Measurements from ENCODE around the gene UCK2. TPM values are rescaled to one million over a fixed set of nuclear protein-coding genes. Genes with fewer than 3 reads are reported as not detected.

UCK2 gene
- total and polyA plus RNA-seq, 2 donors (not counting 3 experiments of a cell fraction or from before 2014, with no cell fraction given): 62.3 to 74.7 TPM

DNA sequence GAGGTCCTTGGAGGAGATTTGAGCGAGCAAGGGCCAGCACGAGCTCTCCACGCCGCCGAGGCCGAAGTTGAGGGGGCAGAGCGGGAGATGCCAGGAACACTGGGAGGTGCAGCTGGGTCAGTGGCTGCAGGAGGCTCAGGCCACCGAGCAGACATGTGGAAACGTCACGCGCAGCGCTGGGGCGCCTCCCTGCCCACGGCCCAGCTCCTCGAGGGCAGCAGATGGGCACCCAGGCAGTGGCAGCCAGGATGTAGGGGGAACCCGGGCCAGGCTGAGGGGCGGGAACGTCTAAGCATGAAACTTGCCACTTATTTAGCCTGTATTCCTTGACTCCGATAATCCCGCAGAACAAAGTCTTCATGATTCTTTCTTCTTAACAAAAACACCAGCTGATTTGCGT lies 114.1 kb downstream of the UCK2 start:
- Histone ChIP-seq H3K79me2 (ENCODE audit: control insufficient read depth, insufficient read depth, low read length) (no peaks in the 10 kb centered on the region), H3K9me3 (replicated peaks; ENCODE audit: control insufficient read depth, insufficient read depth, low read length) (no peaks in the 10 kb centered on the region), H3K36me3 (ENCODE audit: control insufficient read depth in 2 of 2, extremely low read depth in 1 of 2, insufficient read depth in 2 of 2, low read length in 2 of 2) (no peaks in the 10 kb centered on the region), H3K27me3 (ENCODE audit: control insufficient read depth in 2 of 2, insufficient read depth in 2 of 2, low read length in 2 of 2) (no peaks in the 10 kb centered on the region), H3K4me2 (ENCODE audit: insufficient read depth, low read length) (no peak overlapping the region), H3K9me1 (replicated peaks; ENCODE audit: control insufficient read depth, extremely low read depth, insufficient read depth, low read length) (no peaks in the 10 kb centered on the region), H3K9ac (replicated peaks; ENCODE audit: extremely low read depth, insufficient read depth, low read length) (no peak overlapping the region), H2AFZ (ENCODE audit: low read depth, low read length) (no peak overlapping the region), H3K27ac (ENCODE audit: insufficient read depth, low read depth, low read length) (no peak overlapping the region), H3K4me1 (ENCODE audit: control insufficient read depth, extremely low read depth, insufficient read depth, low read length) (no peaks in the 10 kb centered on the region), H4K20me1 (replicated peaks; ENCODE audit: control insufficient read depth, extremely low read depth, insufficient read depth, low read length) (no peaks in the 10 kb centered on the region), H3K4me3 (replicated peaks in 1 of 3; ENCODE audit: insufficient read depth in 1 of 3, low read depth in 1 of 3, low read length in 3 of 3) (no peak overlapping the region)
- dilution Hi-C loops (cut with MboI; ENCODE audit: extremely low pct_ligation_motif_present, low sequenced_read_pairs): no loop called here
- POLR2A ChIA-PET: no interaction called here
- intact Hi-C loops (cut with micrococcal nuclease): no loop called here
- TF ChIP-seq, protein P1, sequence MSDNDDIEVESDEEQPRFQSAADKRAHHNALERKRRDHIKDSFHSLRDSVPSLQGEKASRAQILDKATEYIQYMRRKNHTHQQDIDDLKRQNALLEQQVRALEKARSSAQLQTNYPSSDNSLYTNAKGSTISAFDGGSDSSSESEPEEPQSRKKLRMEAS (IDR thresholded peaks at IDR 0.05; ENCODE audit: insufficient read depth, insufficient read length): no peak
- TF ChIP-seq POLR2A (IDR thresholded peaks at IDR 0.05; ENCODE audit: low read depth, low read length) (no peak), EZH2 (IDR thresholded peaks at IDR 0.05; ENCODE audit: borderline replicate concordance, low read depth, low read length, severe bottlenecking) (no peak), GATA2 (IDR thresholded peaks at IDR 0.05; ENCODE audit: insufficient read depth, insufficient read length, low read depth, low read length) (no peak), MYC (IDR thresholded peaks at IDR 0.05; ENCODE audit: low read depth, low read length) (no peak), JUN (IDR thresholded peaks at IDR 0.05; ENCODE audit: borderline replicate concordance, insufficient read depth, insufficient read length, low read depth) (no peak), POLR2AphosphoS5 (IDR thresholded peaks at IDR 0.05; ENCODE audit: insufficient read depth, low read depth, low read length) (no peak), FOS (IDR thresholded peaks at IDR 0.05; ENCODE audit: borderline replicate concordance, insufficient read depth, low read length) (no peak)
- TF ChIP-seq, protein P2, sequence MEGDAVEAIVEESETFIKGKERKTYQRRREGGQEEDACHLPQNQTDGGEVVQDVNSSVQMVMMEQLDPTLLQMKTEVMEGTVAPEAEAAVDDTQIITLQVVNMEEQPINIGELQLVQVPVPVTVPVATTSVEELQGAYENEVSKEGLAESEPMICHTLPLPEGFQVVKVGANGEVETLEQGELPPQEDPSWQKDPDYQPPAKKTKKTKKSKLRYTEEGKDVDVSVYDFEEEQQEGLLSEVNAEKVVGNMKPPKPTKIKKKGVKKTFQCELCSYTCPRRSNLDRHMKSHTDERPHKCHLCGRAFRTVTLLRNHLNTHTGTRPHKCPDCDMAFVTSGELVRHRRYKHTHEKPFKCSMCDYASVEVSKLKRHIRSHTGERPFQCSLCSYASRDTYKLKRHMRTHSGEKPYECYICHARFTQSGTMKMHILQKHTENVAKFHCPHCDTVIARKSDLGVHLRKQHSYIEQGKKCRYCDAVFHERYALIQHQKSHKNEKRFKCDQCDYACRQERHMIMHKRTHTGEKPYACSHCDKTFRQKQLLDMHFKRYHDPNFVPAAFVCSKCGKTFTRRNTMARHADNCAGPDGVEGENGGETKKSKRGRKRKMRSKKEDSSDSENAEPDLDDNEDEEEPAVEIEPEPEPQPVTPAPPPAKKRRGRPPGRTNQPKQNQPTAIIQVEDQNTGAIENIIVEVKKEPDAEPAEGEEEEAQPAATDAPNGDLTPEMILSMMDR (IDR thresholded peaks at IDR 0.05; ENCODE audit: extremely low read depth in 1 of 2, insufficient read depth in 1 of 2, low read depth in 1 of 2, low read length in 2 of 2): no peak
- CTCF ChIA-PET: interaction anchor here (2.1 kb wide), 1 partner anchor 17 kb away, joined by 7 read pairs; no protein-coding TSS in a partner anchor
- BruUV-seq (replicated peaks): no TSS peak
- no peak for DNase-seq (ENCODE audit: low read depth, low spot score)
- FAIRE-seq: no peak
